Pons (tissue), 1 donor: ENCODE measurements around the gene MYOCOS.
"Not testable (repeated sequence)": the region's sequence is repeated elsewhere in the genome, so short reads cannot be mapped to it uniquely, and the experiment has no call there.

ENCODE experiments used
- DNase-seq: peaks from one replicate; pipeline ENCODE4 v3.0.0-alpha.2; 2016; ENCODE audit warnings: low spot score

The MYOCOS gene, protein sequence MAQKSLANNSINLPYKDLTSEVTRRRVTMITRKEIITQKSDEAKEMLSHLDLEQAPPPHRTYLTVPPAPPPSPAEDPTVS

DNA sequence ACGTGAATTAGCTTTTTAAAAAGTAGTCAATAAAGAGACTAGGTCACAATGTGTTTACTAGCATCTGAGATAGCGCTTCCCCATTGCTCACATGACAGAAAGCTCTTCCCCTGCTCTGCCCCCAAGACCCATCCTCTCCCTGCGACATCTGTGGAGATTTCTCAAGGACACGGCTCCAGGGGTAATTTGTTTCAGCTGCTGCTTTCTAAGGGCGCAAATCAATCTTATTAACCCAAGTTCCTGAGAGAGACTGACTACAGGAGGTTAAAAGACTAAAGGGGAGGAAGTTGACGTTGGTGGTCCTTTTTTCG lies at the start of gene MYOCOS:
Gene MYOCOS (plus strand): TSS at position 92 of the 311 bp plus-strand sequence. CDS start 1,641 bp downstream, outside the sequence.
- no peak for DNase-seq

DNA sequence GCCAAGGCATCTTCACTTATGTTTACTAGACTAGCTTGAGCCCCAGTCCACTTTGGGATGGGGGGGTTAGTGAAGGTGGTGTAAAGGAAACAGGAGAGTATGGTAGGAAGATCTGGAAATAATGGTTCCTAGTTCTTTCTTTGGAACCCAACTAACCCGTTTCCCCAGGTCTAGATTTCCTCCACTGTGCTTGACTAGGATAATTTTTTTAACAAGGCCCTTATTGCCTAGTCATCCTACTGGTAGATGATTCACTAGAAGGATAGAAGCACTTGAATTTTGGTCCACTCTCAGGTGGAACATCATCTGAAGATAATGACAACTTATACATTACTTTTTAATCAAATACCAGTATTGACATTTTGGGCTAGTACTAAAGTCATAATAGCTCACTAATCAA lies 45.9 kb upstream of the MYOCOS start:
- no peak for DNase-seq

DNA sequence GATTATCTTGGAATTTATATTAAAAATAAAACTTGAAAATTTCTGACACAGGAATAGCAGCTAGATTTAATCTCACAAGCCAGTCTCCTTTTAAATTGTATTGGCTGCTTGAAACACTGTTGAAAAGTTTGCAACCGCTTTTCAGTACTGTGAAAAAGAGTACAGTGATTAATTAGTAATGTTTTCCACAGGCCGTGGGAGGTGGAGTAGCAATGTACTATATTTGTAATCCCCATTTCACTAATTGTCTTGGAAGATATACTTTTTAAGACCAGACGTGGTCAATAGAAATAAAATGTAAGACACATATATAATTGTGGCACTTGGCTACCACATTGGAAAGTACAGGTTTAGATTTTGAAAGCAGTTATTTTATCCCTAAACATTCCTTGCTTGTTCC lies 40.8 kb upstream of the MYOCOS start:
- DNase-seq = no peak

DNA sequence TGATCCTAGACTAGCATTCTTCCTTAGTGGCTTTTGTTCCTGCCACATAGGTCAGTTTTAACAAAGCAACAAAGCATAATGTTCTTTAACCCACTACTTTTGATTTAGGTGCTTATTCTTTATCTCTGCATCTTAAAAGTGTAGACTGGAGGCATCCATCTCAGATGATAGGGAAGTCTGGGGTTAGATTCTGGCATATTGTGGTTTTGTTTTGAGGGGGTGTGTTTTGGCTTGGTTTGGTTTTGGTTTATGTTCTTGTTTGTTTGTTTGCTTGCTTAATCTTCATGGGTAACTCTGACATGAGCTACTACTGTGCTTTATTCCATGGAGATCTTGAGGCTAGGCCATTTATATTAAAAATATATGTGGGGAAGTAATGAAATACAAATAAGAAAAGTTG lies 40.3 kb upstream of the MYOCOS start:
- DNase-seq = no peak

DNA sequence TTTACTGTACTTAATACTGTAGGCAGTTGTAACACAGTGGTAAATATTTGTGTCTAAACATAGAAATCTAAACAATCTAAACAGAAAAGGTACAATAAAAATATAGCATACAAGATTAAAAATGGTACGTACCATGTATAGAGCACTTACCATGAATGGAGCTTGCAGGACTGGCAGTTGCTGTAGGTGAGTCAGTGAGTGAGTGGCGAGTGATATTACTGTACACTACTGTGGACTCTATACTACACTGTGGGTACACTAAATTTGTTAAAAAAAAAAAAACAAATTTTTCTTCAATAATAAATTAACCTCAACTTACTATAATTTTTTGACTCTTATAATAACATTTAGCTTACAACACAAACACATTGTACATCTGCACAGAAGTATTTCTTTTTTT lies 39.5 kb upstream of the MYOCOS start:
- no peak for DNase-seq

DNA sequence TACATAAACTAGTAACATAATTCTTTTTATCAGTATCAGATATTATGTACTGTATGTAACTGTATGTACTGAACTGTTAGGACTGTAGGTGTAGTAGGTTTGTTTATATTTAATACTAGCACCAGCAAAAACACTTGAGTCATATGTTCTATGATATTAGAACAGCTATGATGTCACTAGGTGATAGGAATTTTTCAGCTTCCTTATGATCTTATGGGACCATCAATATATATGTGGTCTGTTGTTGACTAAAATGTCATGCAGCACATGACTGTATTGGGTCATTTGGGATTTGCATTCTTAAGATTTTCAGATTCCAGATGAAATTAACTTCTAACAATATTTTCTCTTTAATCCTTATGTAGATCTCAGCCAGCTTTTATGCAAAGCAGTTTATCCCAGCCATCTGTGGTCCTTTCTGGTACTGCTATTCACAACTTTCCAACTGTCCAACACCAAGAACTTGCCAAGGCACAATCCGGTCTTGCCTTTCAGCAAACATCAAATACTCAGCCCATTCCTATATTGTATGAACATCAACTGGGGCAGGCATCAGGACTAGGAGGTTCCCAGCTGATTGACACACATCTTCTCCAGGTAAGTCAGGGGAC lies 38.3 kb upstream of the MYOCOS start:
- DNase-seq = no peak

DNA sequence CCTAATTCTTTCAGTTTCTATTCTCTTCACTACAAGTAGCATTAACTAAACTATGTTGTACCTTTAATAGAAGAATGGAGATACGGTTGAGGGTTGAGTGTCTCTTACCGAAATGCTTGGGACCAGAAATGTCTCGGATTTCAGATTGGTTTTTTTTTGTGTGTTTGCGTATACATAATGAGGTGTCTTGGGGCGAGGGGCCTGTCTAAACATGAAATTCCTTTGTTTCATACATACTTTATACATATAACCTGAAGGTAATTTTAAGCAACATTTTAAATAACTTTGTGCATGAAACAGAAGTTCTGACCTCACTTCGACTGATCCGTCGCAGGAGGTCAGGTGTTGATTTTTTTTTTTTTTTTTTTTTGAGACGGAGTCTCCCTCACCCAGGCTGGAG lies 36.3 kb upstream of the MYOCOS start:
- DNase-seq = no peak

DNA sequence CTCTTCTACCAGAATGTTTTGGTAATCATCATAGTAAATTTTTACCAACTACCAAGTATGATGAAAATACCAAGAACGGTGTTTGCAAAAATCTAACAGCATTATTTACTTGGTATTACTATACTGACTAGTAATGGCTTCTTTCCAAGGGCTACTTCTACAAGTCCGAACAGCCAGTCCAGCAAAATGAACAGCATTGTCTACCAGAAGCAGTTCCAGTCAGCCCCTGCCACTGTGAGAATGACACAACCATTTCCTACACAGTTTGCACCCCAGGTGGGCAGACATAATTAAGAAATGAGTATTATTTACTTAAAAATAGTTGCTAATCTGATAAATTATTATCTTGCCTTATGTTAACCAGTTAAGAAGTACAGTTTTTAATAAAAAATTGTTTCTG lies 33.8 kb upstream of the MYOCOS start:
- peak; percentile 80 for DNase-seq

DNA sequence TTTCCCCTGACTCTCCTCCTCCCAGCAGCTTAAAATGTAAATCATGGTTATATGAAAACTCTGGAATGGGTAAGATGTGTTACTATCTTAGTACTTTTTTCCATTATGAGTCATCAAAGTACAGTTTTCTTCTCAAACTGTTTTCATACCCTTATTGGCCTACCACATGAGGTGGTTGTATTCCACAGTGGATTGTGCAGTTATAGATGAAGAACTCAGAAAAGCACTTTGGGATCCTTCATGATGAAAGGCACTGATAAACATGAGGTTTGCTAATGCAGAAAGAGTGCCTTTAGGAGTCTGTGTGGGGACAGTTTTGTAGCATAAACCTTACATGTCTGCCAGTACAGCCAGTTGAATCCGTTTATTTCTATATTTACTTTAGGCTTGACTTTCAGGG lies 32.0 kb upstream of the MYOCOS start:
- DNase-seq = no peak

DNA sequence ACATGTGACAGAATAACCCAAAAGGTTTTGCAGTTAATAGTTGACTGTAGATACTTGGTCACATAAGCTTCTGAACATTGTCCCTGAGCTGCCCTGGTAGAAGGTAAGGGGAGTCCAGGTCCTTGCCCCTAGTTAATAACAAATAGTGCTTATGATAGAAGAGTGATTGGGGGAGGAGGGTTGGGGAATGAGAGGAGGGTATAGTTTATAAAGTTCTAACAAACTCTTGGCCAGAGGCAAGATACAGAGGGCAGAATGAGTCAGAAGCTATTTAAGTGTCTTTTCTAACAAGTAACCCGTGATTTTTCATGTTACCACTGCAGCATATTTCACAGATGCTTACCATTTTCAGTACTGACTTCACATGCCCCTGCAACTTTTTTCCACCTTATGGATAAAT lies 26.7 kb upstream of the MYOCOS start:
- no peak for DNase-seq

DNA sequence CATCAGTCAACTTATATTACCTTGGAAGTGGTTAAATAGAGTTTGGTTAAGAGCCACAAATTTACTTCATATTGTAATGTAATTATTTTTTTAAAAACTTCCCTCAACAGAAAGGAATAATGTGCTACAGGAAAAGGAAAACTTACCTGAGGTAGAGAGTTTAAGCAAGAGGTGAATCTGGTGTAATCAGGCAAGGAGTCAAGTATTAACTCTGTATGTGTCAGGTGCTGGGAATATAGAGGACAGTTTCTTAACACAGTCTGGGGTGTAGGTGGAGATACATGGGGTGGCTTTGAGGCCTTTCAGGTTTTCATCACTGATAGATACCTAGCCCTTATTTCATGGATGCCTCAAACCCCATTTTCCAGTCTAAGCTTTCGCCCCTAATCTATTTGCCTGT lies 25.9 kb upstream of the MYOCOS start:
- no peak for DNase-seq

DNA sequence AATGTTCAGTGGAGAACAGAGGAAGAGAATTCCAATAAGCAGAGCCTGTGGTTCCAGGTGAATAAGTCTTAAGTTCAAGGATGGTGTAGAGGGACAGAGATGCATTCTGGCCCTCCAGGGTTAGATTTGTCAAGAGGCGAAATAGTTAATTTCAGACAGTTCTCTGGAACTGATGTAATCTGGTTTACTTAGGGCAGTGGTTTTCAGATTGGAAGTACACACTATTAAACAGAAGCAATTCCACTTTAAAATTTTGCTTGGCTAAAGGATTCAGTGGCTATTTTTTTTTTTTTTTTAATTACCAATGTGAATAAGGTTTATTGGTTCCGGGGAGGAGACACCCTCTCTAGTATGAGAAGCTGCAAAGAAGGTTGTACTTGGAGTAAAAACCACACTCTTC lies 25.3 kb upstream of the MYOCOS start:
- no peak for DNase-seq

DNA sequence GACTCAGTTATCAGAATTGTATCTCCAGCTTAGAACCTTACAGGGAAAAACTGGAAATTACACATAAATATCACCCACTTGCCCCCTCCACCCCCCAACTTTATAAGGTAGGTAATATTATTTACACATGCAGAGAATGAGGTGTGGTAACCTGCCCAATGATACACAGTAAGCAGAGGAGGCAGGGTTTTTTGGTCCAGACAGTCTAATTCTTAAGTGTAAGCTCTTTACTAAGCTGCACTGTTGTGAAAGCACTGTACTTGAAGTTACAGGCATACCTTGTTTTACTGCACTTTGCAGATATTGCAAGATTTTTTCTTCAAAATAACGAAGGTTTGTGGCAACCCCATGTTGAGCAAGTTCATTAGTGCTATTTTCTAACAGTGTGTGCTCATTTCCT lies 24.8 kb upstream of the MYOCOS start:
- no peak for DNase-seq

DNA sequence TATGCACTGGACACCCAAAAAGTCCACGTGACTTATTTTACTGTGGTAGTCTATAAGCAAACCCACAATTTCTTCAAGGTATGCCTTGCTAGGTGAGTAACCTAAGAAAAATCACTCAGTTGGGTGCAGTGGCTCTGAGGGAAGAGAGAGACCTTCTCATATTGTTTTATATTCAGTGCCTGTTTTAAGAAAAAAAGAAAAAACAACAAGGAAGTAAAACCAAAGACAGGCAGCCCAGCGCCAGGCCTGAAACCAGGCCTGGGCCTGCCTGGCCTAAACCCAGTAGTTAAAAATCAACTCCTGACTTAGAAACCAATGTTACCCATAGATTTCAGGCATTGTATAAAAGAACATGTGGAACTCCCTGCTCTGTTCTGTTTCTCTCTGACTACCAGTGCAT lies 21.7 kb upstream of the MYOCOS start:
- not testable (repeated sequence) for DNase-seq

DNA sequence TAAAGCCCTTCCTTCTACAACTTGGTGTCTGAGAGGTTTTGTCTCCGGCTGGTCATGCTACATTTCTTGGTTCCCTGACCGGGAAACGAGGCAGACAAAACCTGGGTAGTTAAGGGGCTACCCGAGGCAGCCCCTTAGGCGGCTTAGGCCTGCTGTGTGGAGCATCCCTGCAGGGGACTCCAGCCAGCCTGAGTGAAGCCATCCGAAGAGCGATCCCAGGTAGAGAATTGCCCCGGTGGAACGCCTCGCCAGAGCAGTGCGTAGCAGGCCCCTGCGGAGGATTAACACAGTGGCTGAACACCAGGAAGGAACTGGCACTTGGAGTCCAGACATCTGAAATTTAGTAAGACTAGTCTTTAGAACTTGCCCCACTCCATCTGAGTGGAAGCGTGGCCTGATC lies 21.2 kb upstream of the MYOCOS start:
- DNase-seq = no peak

DNA sequence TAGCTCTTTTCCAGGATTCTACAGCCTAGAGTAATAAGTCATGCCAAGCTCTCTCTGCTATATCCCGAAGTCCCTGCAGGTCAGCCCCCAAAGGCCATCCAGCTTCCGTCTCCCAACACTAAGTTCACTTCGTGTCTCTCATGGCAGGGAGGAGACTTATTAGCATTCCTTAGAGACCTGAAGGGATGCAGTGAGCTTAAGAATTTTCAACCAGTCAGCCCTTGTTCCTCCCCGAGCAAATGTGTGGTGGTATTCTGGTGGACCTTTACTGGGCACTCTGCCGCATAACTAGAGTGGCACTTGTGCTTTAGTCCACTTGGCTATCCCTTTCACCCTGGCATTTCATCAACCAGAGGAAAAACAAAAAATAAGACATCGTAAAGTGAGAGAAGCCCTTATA lies 19.0 kb upstream of the MYOCOS start:
- not testable (repeated sequence) for DNase-seq

DNA sequence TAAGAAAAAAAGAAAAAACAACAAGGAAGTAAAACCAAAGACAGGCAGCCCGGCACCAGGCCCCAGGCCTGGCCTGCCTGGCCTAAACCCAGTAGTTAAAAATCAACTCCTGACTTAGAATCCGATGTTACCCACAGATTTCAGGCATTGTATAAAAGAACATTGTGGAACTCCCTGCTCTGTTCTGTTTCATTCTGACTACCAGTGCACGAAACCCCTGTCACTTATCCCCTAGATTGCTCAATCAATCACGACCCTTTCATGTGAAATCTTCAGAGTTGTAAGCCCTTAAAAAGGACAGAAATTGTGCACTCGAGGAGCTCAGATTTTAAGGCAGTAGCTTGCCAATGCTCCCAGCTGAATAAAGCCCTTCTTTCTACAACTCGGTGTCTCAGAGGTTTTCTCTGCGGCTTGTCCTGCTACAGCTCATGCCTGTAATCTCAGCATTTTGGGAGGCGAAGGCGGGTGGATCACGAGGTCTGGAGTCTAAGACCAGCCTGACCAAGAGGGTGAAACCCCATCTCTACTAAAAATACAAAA lies 15.6 kb upstream of the MYOCOS start:
- peak; percentile 86 for DNase-seq

DNA sequence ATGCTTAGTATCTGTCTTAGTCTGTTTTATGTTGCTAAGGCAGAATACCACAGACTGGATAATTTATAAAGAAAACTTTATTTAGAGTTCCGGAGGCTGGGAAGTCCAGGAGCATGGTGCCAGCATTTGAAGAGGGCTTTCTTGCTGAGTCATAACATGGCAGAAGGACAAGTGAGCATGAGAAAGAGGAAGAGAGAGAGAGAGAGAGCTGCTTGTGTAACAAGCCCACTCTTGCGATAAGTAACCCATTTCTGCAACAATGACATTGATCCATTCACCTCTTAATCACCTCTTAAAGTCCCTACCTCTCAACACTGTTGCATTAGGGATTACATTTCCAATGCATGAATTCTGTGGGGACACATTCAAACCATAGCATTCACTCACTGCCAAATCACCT lies 11.7 kb upstream of the MYOCOS start:
- DNase-seq = no peak

DNA sequence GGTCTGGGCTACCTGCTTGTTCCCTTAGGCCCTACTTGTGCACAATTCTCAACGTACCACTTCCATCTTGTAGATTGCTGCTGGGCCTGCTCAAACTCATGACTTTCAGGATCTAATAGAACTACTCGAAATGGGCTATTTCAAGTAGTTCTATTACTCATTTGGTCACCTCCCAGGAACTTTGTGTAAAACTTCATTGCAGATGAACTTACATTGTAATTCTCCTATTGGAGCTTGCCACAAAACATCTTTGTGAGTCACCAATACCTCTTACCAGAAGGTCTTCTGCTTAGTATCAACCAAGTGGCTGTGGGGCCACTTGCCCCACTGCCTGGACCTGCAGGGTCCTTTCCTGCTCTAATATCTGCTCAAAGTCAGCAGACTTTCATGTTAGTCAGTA lies 10.7 kb upstream of the MYOCOS start:
- DNase-seq = no peak

DNA sequence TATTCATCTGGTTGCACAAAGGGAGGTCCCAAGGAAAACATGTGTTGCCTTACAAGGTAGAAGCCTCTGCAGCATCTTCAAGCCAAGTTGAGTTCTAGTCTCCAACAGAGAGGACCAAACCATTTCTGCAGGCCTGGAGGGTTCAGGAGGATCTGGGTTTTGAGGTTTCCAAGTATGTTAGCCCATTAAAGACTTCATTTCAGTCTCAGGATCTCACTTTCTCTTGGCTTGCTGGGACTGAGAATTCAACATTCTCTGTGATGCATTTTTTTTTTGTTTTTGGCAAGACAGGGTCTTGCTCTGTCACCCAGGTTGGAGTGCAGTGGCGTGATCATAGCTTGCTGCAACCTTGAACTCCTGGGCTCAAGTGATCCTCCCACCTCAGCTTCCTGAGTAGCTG lies 8.8 kb upstream of the MYOCOS start:
- DNase-seq = no peak

DNA sequence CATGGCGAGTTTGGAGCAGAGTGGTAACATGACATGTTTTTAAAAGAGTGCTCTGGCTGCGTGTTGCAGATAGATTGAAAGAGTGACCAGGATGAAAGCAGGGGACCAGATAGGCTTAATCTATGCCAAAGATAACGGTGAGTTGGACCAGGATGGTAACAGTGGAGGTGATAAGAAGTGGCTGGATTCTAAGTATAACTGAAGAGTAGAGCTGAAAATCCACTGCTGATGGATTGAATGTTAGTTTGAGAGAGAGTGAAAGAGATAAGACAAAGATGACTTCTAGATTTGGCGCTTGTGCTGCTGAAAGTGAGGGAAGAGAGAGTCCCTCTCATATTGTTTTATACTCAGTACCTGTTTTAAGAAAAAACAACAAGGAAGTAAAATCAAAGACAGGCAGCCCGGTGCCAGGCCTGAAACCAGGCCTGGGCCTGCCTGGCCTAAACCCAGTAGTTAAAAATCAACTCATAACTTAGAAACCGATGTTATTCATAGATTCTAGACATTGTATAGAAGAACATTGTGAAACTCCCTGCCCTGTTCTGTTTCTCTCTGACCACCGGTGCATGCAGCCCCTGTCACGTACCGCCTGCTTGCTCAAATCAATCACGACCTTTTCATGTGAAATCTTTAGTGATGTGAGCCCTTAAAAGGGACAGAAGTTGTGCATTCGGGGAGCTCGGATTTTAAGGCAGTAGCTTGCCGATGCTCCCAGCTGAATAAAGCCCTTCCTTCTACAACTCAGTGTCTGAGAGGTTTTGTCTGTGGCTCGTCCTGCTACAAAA lies 6.7 kb upstream of the MYOCOS start:
- not testable (repeated sequence) for DNase-seq

DNA sequence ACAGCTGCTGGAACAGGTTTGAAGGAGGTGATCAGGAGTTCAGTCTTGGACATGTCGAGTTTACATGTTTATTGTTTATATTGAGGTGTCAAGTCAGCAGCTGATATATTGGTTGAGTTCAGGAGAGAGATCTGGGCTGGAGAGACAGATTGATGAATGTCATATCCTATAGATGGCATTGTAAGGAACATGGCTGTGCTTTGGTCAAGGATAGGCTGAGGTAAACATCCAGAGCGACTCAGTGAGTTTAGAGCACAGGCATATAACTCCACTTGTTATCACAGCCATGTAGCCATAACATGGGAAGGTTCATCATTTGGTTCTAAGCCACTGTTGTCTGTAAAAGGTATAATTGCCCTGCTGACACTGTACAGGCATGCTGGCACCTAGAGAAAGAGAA lies 5.5 kb upstream of the MYOCOS start:
- DNase-seq = no peak

DNA sequence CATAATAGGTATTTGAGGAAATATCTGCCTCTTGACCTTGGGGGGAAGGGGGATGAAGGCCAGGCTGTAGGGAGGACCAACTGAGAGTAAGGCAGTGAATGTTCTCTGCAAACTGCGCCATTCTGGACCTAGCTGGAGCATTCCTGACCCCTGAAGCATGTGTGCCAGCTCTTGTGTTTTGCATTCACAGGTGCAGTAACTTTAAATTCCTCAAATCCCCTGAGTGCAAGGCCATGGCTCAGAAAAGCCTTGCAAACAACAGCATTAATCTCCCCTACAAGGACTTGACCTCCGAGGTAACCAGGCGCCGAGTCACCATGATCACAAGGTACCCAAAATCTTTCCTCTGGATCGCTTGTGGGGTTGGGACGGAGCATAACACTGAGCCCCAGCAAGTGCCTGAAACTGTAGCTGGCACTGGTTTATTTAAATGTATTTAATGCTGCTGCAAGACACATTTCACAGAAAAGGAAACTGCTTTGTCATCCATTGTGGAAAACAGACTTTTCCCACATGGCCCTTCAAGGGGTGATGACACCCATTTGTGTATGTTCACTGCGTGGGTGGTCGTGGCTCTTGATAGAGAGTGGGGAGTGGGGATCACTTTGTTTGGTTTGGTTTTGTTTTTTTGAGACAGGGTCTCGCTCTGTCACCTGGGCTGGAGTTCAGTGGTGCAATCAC lies 1.7 kb downstream of the MYOCOS start:
- no peak for DNase-seq
